Activated gamma-delta T cell (primary cell): ENCODE data around the gene MRAP2.
"Not testable (repeated sequence)": the region's sequence is repeated elsewhere in the genome, so short reads cannot be mapped to it uniquely, and the experiment has no call there.

ENCODE experiments used
- DNase-seq: peaks from one replicate; lab custom pipeline; 2025; lab: John Stamatoyannopoulos, UW

MRAP2 gene

DNA sequence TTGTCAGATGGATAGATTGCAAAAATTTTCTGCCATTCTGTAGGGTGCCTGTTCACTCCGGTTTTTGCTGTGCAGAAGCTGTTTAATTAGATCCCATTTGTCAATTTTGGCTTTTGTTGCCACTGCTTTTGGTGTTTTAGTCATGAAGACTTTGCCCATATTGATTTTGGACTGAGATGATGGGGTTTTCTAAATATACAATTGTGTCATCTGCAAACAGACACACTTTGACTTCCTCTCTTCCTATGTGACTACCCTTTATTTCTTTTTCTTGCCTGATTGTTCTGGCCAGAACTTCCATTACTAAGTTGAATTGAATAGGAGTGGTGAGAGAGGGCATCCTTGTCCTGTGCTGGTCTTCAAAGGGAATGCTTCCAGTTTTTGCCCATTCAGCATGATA lies 96.0 kb downstream of the MRAP2 start:
- DNase-seq = not testable (repeated sequence)

DNA sequence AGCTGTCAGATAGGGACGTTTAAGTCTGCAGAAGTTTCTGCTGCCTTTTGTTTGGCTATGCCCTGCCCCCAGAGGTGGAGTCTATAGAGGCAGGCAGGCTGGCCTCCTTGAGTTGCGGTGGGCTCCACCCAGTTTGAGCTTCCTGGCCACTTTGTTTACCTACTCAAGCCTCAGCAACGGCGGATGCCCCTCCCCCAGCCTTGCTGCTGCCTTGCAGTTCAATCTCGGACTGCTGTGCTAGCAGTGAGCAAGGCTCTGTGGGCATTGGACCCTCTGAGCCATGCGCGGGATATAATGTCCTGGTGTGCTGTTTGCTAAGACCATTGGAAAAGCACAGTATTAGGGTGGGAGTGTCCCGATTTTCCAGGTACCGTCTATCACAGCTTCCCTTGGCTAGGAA lies 99.8 kb downstream of the MRAP2 start:
- not testable (repeated sequence) for DNase-seq

DNA sequence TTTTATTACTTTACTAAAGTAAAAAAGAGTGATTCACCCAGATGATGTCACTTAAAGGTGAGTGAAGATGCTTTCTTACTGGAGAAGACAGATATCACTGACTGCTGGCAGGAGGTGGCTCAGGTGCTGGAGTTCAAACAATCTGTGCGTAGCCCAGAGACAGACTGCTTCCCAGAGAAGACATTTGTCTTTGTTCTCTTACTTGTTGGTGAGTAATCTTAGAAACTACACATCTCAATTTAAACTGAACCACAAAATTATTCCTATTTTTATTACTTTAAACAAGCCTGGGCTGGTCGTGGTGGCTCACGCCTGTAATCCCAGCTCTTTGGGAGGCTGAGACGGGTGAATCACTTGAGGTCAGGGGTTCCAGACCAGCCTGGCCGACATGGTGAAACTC lies 101.7 kb downstream of the MRAP2 start:
- no peak for DNase-seq

DNA sequence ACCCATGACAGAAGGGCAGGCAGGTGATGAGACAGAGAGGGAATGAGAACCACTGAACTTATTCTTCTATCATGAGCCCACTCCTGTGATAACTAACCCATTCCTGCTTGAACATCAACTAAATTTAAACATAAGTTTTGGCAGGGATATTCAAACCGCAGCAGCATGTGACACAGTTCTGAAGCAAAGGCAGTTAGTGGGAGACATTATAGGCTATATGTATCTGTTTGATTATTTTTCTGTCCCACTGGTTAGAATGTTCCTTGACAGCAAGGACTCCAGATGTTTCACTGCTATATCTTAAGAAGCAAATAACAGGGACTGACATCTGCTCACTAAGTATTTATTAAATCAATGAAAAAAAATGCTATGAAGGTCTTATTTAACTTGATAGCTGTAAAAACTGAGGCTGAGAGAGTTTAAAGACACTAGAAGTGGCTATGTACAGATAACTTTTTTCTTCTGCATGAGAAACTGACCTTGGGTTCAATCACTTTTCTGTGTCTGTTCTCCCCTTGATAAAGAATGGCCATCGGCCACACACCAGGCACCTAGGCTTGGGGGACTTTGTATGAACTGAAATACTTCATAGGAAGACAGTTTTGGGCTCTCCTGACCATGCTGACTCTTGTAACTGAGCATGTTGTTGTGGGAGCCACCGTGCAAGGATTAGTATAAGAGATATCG lies 102.9 kb downstream of the MRAP2 start:
- DNase-seq = no peak

DNA sequence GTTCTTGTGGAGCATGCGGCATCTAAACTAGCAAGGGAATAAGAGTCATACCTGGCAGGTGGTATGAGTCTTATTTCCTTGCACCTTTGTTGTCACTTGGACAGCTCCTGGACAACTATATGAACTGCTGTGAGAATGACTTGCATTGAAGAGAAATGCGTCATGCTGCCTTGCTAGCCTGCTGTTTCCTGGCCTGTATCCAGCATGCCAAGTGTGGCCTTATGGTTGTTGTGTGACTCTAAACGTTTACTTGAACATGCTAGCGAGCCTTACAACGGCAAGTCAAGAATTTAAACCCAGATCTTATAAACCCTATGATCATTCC lies 103.4 kb downstream of the MRAP2 start:
- no peak for DNase-seq

DNA sequence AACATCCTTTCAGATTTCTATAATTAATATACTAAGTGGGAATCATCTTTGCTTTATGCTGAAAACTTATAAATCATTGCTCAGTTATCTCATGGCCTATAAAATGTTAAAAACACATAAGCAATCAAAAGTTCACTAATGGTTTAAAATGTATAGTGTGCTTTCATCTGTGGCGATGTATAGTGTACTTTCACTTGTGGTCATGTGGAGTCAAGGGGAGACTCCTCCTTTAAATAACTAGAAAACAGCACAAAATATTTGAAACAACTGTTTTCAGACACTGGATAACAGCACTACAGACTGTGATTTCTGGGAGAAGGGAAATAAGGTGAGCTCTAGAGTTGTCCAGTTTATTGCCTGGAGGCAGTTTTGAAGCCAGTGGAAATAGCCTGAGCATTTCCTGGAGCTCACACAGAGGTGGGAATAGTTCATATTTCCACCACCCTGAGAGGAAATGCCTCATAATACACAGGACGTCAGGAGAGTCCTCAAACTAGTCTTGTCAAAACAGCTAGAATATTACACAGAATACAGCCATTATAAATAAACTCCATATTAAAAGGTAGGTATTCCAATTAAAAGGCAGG lies 104.5 kb downstream of the MRAP2 start:
- no peak for DNase-seq

DNA sequence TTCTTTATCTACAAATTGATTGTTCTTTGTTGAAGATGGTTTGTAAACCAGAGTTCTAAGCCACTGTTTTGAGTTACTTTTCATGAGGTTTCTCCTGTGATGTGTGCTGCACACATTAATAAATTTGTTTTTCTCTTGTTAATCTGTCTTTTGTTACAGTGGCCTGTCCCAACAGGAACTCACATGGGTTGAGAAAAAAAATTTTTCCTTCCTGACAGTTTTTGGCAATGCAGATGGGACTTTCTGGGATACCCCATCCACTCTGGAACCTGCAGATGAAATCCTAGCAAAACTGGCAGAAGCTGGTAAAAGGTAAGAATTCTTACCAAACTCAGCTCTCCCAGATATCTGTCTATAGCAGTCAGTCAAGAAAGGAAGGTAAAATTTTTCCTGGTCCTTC lies 105.7 kb downstream of the MRAP2 start:
- no peak for DNase-seq
